ENCODE results near the gene FAM149A.

FAM149A gene

GRCh38 chr4:186104890-186105646, 564 bp downstream of the FAM149A start:
- no peak for DNase-seq (ENCODE audit: low read depth in 2 of 2, low spot score in 1 of 2)

- no peak for DNase-seq (ENCODE audit: low read depth in 2 of 2, low spot score in 1 of 2)
Measured at GRCh38 chr4:186105647-186106321, 1.3 kb downstream of the FAM149A start.

GRCh38 chr4:186107947-186108346, 3.4 kb downstream of the FAM149A start:
- DNase-seq (ENCODE audit: low read depth in 2 of 2, low spot score in 1 of 2) = no peak

- DNase-seq (ENCODE audit: low read depth in 2 of 2, low spot score in 1 of 2) = no peak
Measured at GRCh38 chr4:186108391-186108790, 3.9 kb downstream of the FAM149A start.

- DNase-seq (ENCODE audit: low read depth in 2 of 2, low spot score in 1 of 2) = no peak
Measured at GRCh38 chr4:186109245-186109644, 4.7 kb downstream of the FAM149A start.

- DNase-seq (ENCODE audit: low read depth in 2 of 2, low spot score in 1 of 2) = no peak
Measured at GRCh38 chr4:186116697-186117096, 12.2 kb downstream of the FAM149A start.

- no peak for DNase-seq (ENCODE audit: low read depth in 2 of 2, low spot score in 1 of 2)
Measured at GRCh38 chr4:186118582-186118981, 14.1 kb downstream of the FAM149A start.

GRCh38 chr4:186121057-186121456, 16.6 kb downstream of the FAM149A start:
- no peak for DNase-seq (ENCODE audit: low read depth in 2 of 2, low spot score in 1 of 2)

- DNase-seq (ENCODE audit: low read depth in 2 of 2, low spot score in 1 of 2) = no peak
Measured at GRCh38 chr4:186128842-186129241, 24.3 kb downstream of the FAM149A start.

GRCh38 chr4:186131935-186132334, 27.4 kb downstream of the FAM149A start:
- no peak for DNase-seq (ENCODE audit: low read depth in 2 of 2, low spot score in 1 of 2)

GRCh38 chr4:186132577-186133242, 28.2 kb downstream of the FAM149A start:
- no peak for DNase-seq (ENCODE audit: low read depth in 2 of 2, low spot score in 1 of 2)

GRCh38 chr4:186134257-186134656, 29.8 kb downstream of the FAM149A start:
- no peak for DNase-seq (ENCODE audit: low read depth in 2 of 2, low spot score in 1 of 2)

GRCh38 chr4:186134861-186135260, 30.4 kb downstream of the FAM149A start:
- DNase-seq (ENCODE audit: low read depth in 2 of 2, low spot score in 1 of 2) = no peak

GRCh38 chr4:186137196-186137794, 32.8 kb downstream of the FAM149A start:
- DNase-seq (ENCODE audit: low read depth in 2 of 2, low spot score in 1 of 2) = no peak

- DNase-seq (ENCODE audit: low read depth in 2 of 2, low spot score in 1 of 2) = no peak
Measured at GRCh38 chr4:186144198-186144945, 39.9 kb downstream of the FAM149A start.

- no peak for DNase-seq (ENCODE audit: low read depth in 2 of 2, low spot score in 1 of 2)
Measured at GRCh38 chr4:186144946-186145569, 40.6 kb downstream of the FAM149A start.

GRCh38 chr4:186146458-186146857, 42.0 kb downstream of the FAM149A start:
- no peak for DNase-seq (ENCODE audit: low read depth in 2 of 2, low spot score in 1 of 2)

- no peak for DNase-seq (ENCODE audit: low read depth in 2 of 2, low spot score in 1 of 2)
Measured at GRCh38 chr4:186148336-186148975, 44.0 kb downstream of the FAM149A start.

- no peak for DNase-seq (ENCODE audit: low read depth in 2 of 2, low spot score in 1 of 2)
Measured at GRCh38 chr4:186149872-186150271, 45.4 kb downstream of the FAM149A start.

GRCh38 chr4:186150926-186151325, 46.4 kb downstream of the FAM149A start:
- no peak for DNase-seq (ENCODE audit: low read depth in 2 of 2, low spot score in 1 of 2)

All from stimulated activated CD8-positive, alpha-beta memory T cell treated with anti-CD3 and anti-CD28 coated beads, Interleukin-4, amount 100 ng/mL, for 4 hours (primary cell).